ENCODE results near the gene HBS1L.

Gene HBS1L

DNA sequence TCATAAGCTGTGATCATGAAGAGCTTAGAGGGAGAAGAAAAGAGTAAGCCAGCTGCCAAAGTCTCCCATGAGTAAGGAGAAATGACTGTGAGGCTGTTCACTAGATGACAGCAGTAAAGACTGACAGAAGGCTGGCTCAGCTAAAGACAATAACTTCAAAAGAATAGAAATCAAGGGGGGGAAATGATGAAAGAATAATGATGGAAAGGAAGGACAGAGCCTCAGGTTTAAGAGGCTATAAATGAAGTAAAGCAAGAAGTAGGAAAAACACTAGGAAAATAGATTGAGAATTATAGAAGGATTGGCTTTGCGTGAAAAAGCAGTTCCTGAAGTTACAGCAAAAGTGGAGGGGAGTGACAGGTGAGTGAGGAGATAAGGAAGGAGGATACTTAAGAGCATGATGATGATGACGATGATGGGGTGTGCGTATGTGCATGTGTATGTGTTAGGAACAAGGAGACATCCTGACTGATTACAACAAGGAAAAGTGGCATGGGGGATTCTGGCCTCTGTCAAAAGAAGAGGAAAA lies 48.2 kb downstream of the HBS1L start:
- 0 out of 2 replicates have a peak, but pooled peaks cover 3% of the 10 kb centered on the region for H3F3A ChIP-seq (ENCODE audit: insufficient read depth)
- no peak overlapping the region for H3K4me2 ChIP-seq (ENCODE audit: low read depth, low read length, poor library complexity, severe bottlenecking)
- no peak overlapping the region for H2AFZ ChIP-seq (ENCODE audit: low read depth, low read length, severe bottlenecking)
- no peaks in the 10 kb centered on the region for H4K20me1 ChIP-seq (ENCODE audit: low read depth, low read length)
- H3K9me2 ChIP-seq (replicated peaks; ENCODE audit: insufficient read depth, low read length), result no peaks in the 10 kb centered on the region
- TF ChIP-seq, protein P1, sequence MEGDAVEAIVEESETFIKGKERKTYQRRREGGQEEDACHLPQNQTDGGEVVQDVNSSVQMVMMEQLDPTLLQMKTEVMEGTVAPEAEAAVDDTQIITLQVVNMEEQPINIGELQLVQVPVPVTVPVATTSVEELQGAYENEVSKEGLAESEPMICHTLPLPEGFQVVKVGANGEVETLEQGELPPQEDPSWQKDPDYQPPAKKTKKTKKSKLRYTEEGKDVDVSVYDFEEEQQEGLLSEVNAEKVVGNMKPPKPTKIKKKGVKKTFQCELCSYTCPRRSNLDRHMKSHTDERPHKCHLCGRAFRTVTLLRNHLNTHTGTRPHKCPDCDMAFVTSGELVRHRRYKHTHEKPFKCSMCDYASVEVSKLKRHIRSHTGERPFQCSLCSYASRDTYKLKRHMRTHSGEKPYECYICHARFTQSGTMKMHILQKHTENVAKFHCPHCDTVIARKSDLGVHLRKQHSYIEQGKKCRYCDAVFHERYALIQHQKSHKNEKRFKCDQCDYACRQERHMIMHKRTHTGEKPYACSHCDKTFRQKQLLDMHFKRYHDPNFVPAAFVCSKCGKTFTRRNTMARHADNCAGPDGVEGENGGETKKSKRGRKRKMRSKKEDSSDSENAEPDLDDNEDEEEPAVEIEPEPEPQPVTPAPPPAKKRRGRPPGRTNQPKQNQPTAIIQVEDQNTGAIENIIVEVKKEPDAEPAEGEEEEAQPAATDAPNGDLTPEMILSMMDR (IDR thresholded peaks at IDR 0.05; ENCODE audit: insufficient read depth, low read length, poor library complexity, severe bottlenecking), result no peak
- TF ChIP-seq EZH2phosphoT487 (conservative IDR thresholded peaks at IDR 0.05; ENCODE audit: low read length), result no peak
- H3K27me3 ChIP-seq (ENCODE audit: low read length), result no peaks in the 10 kb centered on the region
- H3K36me3 ChIP-seq (ENCODE audit: low read length), result peaks cover 2% of the 10 kb centered on the region
- H3K27ac ChIP-seq (ENCODE audit: low read depth, low read length), result no peak overlapping the region
- no peak overlapping the region for H3K4me3 ChIP-seq (ENCODE audit: insufficient read depth, low read length, poor library complexity, severe bottlenecking)
- H3K79me2 ChIP-seq (ENCODE audit: insufficient read depth, low read length), result no peaks in the 10 kb centered on the region
- H3K9me3 ChIP-seq (ENCODE audit: insufficient read depth, low read length), result no peaks in the 10 kb centered on the region
- no peak overlapping the region for H3K9ac ChIP-seq (ENCODE audit: low read length)

DNA sequence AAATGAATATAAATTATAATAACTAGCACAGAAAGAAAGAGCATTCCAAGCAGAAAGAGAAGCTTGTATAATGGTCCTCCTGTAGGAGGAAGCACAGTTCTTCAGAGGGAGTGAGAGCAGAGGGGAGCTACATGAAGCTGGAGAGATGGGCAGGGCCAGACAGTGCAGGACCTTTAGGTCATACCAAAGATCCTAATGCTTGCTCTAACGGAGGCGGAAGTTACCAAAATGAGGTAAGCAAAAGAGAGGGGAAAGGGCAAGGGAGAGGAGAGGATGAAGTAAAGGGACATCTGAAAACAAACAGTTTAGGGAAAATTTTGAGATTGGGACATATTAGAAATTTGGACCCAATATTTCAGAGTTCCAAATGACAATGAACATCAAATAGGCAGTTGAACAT lies 50.2 kb downstream of the HBS1L start:
- Histone ChIP-seq H3K27me3 (ENCODE audit: low read length) (no peaks in the 10 kb centered on the region), H2AFZ (ENCODE audit: low read depth, low read length, severe bottlenecking) (no peak overlapping the region), H3K4me3 (ENCODE audit: insufficient read depth, low read length, poor library complexity, severe bottlenecking) (no peak overlapping the region), H3K36me3 (ENCODE audit: low read length) (peaks cover 8% of the 10 kb centered on the region), H3K4me2 (ENCODE audit: low read depth, low read length, poor library complexity, severe bottlenecking) (no peak overlapping the region), H3K27ac (ENCODE audit: low read depth, low read length) (no peak overlapping the region), H3F3A (ENCODE audit: insufficient read depth) (0 out of 2 replicates have a peak, but pooled peaks cover 3% of the 10 kb centered on the region), H4K20me1 (ENCODE audit: low read depth, low read length) (no peaks in the 10 kb centered on the region), H3K79me2 (ENCODE audit: insufficient read depth, low read length) (no peaks in the 10 kb centered on the region), H3K9me2 (replicated peaks; ENCODE audit: insufficient read depth, low read length) (no peaks in the 10 kb centered on the region), H3K9ac (ENCODE audit: low read length) (no peak overlapping the region), H3K9me3 (ENCODE audit: insufficient read depth, low read length) (no peaks in the 10 kb centered on the region)
- TF ChIP-seq EZH2phosphoT487 (conservative IDR thresholded peaks at IDR 0.05; ENCODE audit: low read length), result no peak
- TF ChIP-seq, protein P1 (IDR thresholded peaks at IDR 0.05; ENCODE audit: insufficient read depth, low read length, poor library complexity, severe bottlenecking), result no peak

DNA sequence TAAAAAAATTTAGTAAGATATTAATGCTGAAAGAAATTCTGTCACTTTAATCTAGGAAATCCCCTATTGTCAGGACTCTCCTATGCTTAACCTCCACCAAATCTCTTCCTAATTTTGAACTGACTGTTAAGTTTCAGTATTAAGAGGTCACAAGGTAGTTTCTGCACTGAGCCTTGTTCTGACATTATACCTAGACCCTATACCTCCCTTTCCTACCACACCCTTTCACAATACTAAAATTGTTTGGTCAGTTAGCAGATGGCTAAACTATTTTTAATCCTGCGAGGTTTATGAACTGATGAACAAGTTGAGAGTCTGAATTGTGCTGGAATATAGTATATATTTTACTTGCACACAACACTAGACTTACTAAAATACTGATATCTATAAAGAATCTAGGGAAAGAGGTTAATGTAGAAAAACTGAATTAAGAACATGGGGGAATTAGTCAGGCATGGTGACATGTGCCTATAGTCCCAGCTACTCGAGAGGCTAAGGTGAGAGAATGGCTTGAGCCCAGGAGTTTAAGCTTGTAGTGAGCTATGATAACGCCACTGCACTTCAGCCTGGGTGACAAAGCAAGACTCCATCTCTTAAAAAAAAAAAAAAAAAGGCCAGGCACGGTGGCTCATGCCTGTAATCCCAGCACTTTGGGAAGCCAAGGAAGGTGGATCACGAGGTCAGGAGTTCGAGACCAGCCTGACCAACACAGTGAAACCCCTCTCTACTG lies 51.5 kb downstream of the HBS1L start:
- Histone ChIP-seq H3K27ac (ENCODE audit: low read depth, low read length) (no peak overlapping the region), H4K20me1 (ENCODE audit: low read depth, low read length) (no peaks in the 10 kb centered on the region), H3K27me3 (ENCODE audit: low read length) (no peaks in the 10 kb centered on the region), H3K36me3 (ENCODE audit: low read length) (peaks cover 8% of the 10 kb centered on the region), H3K9ac (ENCODE audit: low read length) (no peak overlapping the region), H3K4me2 (ENCODE audit: low read depth, low read length, poor library complexity, severe bottlenecking) (no peak overlapping the region), H3K79me2 (ENCODE audit: insufficient read depth, low read length) (no peaks in the 10 kb centered on the region), H3K9me2 (replicated peaks; ENCODE audit: insufficient read depth, low read length) (no peaks in the 10 kb centered on the region), H3K4me3 (ENCODE audit: insufficient read depth, low read length, poor library complexity, severe bottlenecking) (no peak overlapping the region), H3K9me3 (ENCODE audit: insufficient read depth, low read length) (no peaks in the 10 kb centered on the region), H2AFZ (ENCODE audit: low read depth, low read length, severe bottlenecking) (no peak overlapping the region), H3F3A (ENCODE audit: insufficient read depth) (0 out of 2 replicates have a peak, but pooled peaks cover 3% of the 10 kb centered on the region)
- TF ChIP-seq EZH2phosphoT487 (conservative IDR thresholded peaks at IDR 0.05; ENCODE audit: low read length), result no peak
- TF ChIP-seq, protein P1 (IDR thresholded peaks at IDR 0.05; ENCODE audit: insufficient read depth, low read length, poor library complexity, severe bottlenecking), result no peak

Data from SU-DHL-6 (cell line).